ENCODE measurements around the gene FOXP1. TPM values are rescaled to one million over a fixed set of nuclear protein-coding genes. Genes with fewer than 3 reads are reported as not detected.
A peak's percentile ranks its signal among the peaks of the same experiment; 100 is the strongest.

FOXP1 gene
- total and polyA plus RNA-seq, 2 donors (not counting 1 experiment from before 2014, with no cell fraction given) = 91.1 to 508 TPM

- no peaks in the 10 kb centered on the region for H3K9me3 ChIP-seq (ENCODE audit: control extremely low read depth in 1 of 3, control insufficient read depth in 2 of 3, insufficient read depth in 1 of 3, low read length in 2 of 3)
- Mint-ChIP-seq H3K27ac (no peak overlapping the region), H3K4me1 (peaks cover 57% of the 10 kb centered on the region), H3K4me3 (peak overlapping the region; percentile 12), H3K9me3 (ENCODE audit: insufficient read depth) (no peaks in the 10 kb centered on the region), H3K27me3 (no peaks in the 10 kb centered on the region)
- peak; percentile 21 for ATAC-seq (ENCODE audit: low read depth)
- H3K27ac ChIP-seq (ENCODE audit: low read length in 2 of 2) = peak overlapping the region in 1 of 2 donors; percentile 22
- POLR2A ChIA-PET = no interaction called here
- H3K4me3 ChIP-seq (ENCODE audit: control extremely low read depth in 1 of 5, extremely low read depth in 1 of 5, insufficient read depth in 1 of 5, low read depth in 2 of 5, low read length in 4 of 5) = no peak overlapping the region
- TF ChIP-seq EZH2 (IDR thresholded peaks at IDR 0.05; ENCODE audit: borderline replicate concordance, insufficient read depth, low read depth, low read length, poor library complexity, severe bottlenecking) (no peak), CTCF (IDR thresholded peaks at IDR 0.05) (no peak)
- H3K79me2 ChIP-seq (ENCODE audit: control insufficient read depth, insufficient read depth, low read length) = peaks cover 97% of the 10 kb centered on the region
- H3K36me3 ChIP-seq (replicated peaks in 1 of 2; ENCODE audit: control extremely low read depth in 1 of 2, control insufficient read depth in 1 of 2, extremely low read depth in 1 of 2, insufficient read depth in 2 of 2, low read length in 1 of 2) = peaks cover 5 to 35% of the 10 kb centered on the region in 2 experiments
- no peak overlapping the region for H3K4me2 ChIP-seq (replicated peaks; ENCODE audit: low read depth, low read length, poor library complexity, severe bottlenecking)
- intact Hi-C loops (cut with micrococcal nuclease) = no loop called here
- H3K27me3 ChIP-seq (replicated peaks in 1 of 4; ENCODE audit: control extremely low read depth in 1 of 4, control insufficient read depth in 3 of 4, insufficient read depth in 4 of 4, low read length in 3 of 4) = no peaks in the 10 kb centered on the region
- H4K20me1 ChIP-seq (ENCODE audit: control insufficient read depth, insufficient read depth, low read length, poor library complexity, severe bottlenecking) = peaks cover 65% of the 10 kb centered on the region
- no peak for DNase-seq
- WGBS (ENCODE audit: insufficient coverage) = 75% methylated on average over 5 of the region's 8 CpGs
- H3K9ac ChIP-seq (ENCODE audit: low read length) = no peak overlapping the region
- CTCF ChIA-PET = interaction anchor here (0.7 kb wide), 1 partner anchor 1143 kb away, joined by 3 read pairs; no protein-coding TSS in a partner anchor
- H2AFZ ChIP-seq (ENCODE audit: insufficient read depth, low read depth, low read length, poor library complexity, severe bottlenecking) = no peak overlapping the region
- peaks cover 0 to 9% of the 10 kb centered on the region in 2 donors for H3K4me1 ChIP-seq (ENCODE audit: control insufficient read depth in 2 of 2, insufficient read depth in 2 of 2, low read length in 2 of 2)
Measured at GRCh38 chr3:71260782-71261181, 322.7 kb downstream of the FOXP1 start.

GRCh38 chr3:71258526-71258925 is 325.0 kb downstream of the FOXP1 start:
- Histone ChIP-seq H3K4me2 (replicated peaks; ENCODE audit: low read depth, low read length, poor library complexity, severe bottlenecking) (no peak overlapping the region), H3K4me1 (ENCODE audit: control insufficient read depth in 2 of 2, insufficient read depth in 2 of 2, low read length in 2 of 2) (peaks cover 0 to 9% of the 10 kb centered on the region in 2 donors), H3K9ac (ENCODE audit: low read length) (no peak overlapping the region), H3K27ac (ENCODE audit: low read length in 2 of 2) (peak overlapping the region in 1 of 2 donors; percentile 11), H4K20me1 (ENCODE audit: control insufficient read depth, insufficient read depth, low read length, poor library complexity, severe bottlenecking) (peaks cover 49% of the 10 kb centered on the region), H3K36me3 (replicated peaks in 1 of 2; ENCODE audit: control extremely low read depth in 1 of 2, control insufficient read depth in 1 of 2, extremely low read depth in 1 of 2, insufficient read depth in 2 of 2, low read length in 1 of 2) (peaks cover 3 to 23% of the 10 kb centered on the region in 2 experiments), H3K27me3 (replicated peaks in 1 of 4; ENCODE audit: control extremely low read depth in 1 of 4, control insufficient read depth in 3 of 4, insufficient read depth in 4 of 4, low read length in 3 of 4) (no peaks in the 10 kb centered on the region), H3K4me3 (ENCODE audit: control extremely low read depth in 1 of 5, extremely low read depth in 1 of 5, insufficient read depth in 1 of 5, low read depth in 2 of 5, low read length in 4 of 5) (no peak overlapping the region), H3K9me3 (ENCODE audit: control extremely low read depth in 1 of 3, control insufficient read depth in 2 of 3, insufficient read depth in 1 of 3, low read length in 2 of 3) (no peaks in the 10 kb centered on the region), H2AFZ (ENCODE audit: insufficient read depth, low read depth, low read length, poor library complexity, severe bottlenecking) (no peak overlapping the region), H3K79me2 (ENCODE audit: control insufficient read depth, insufficient read depth, low read length) (peaks cover 97% of the 10 kb centered on the region)
- H3K27ac Mint-ChIP-seq = peak overlapping the region; percentile 28
- no peak for TF ChIP-seq CTCF (IDR thresholded peaks at IDR 0.05)
- DNase-seq = no peak
- intact Hi-C loops (cut with micrococcal nuclease) = no loop called here
- 93% methylated on average over 3 of the region's 3 CpGs for WGBS (ENCODE audit: insufficient coverage)
- H3K4me3 Mint-ChIP-seq = no peak overlapping the region
- no peaks in the 10 kb centered on the region for H3K27me3 Mint-ChIP-seq
- CTCF ChIA-PET = interaction anchor here (1.1 kb wide), 1 partner anchor 10 kb away, joined by 3 read pairs; no protein-coding TSS in a partner anchor
- ATAC-seq (ENCODE audit: low read depth) = no peak
- POLR2A ChIA-PET = no interaction called here
- peaks cover 50% of the 10 kb centered on the region for H3K4me1 Mint-ChIP-seq
- no peaks in the 10 kb centered on the region for H3K9me3 Mint-ChIP-seq (ENCODE audit: insufficient read depth)

Data from B cell (primary cell).